ENCODE data around the gene PANX2. TPM values are rescaled to one million over a fixed set of nuclear protein-coding genes. Genes with fewer than 3 reads are reported as not detected.

The PANX2 gene
- polyA plus RNA-seq, 4 donors, result 0.76 to 2.2 (median 1.5) TPM

DNA sequence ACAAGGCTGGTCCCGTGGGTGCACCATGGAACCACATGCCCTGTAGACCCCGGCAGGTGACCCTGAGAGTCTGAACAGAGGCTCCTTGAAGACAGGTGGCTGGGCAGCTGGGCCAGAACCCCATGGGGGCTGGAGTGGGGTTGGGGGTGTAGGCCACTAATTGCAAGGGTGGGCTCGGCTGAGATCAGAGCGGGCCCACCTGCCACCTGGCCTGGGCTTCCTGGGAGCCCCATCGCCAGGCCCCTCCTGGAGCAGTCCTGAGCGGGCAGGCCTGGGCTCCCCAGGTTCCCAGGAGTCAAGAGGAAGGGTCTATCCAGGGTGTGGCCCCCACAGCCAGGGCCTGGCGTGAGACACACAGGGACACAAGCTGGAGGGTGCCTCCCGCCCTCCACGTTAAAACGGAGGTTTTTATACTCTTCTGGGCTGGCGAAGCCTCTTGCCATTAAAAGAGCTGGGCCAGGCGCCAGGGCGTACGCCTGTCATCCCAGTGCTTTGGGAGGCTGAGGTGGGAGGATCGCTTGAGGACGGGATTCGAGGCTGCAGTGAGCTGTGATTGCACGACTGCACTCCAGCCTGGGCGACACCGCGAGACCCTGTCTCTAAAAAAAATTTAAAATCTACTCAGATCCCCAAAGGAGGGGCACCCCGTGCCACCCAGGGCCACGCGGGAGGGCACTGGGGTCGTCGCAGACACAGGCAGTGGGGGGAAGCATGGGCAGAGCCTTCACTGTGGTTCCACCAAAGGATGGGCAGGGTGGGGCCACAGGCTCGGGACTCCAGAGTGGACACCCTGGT lies 10.4 kb downstream of the PANX2 start:
- DNase-seq (ENCODE audit: low read depth in 4 of 4, low spot score in 3 of 4), result no peak

DNA sequence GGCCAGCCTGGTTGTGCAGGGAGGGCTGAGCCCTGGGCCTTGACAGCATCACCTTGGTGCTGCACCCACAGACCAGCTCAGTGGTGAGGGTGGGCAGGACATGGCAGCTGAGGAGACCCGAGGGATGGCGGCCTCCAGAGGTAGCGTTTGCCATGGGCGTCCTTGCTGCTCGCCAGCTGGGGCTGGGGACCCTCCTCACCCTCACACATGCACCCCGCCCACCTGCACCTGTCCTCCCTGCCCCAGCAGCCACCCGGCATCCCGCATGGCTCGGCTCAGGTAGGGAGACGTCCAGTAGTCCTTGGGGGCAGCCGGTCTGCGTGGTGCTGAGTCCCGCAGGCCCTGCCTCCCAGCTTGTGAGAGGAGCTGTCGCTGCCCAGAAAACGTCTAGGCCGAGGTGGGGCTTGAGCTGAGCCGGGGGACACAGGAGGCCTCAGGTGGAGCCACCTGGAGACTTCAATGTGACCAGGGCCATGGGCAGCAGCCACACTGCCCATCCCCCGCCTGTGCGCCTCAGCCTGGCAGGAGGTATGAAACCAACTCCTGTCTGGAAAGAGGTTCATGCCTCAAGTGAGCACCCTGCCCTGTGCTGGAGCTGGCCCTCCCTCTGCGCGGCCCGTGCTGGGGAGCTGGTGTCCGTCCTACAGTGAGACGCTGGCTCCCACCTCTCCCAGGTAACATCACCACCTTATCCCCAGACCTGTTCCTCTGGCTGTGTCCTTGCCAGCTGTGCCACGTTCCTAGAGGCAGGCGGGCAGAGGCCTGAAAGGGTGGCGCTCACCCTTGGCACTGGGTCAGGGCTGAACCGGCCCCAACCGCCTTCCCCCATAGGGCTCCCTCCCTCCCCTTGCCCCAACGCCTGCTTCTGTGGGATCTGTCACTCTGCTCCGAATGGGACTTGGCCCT lies 11.9 kb downstream of the PANX2 start:
- no peak for DNase-seq (ENCODE audit: low read depth in 4 of 4, low spot score in 3 of 4)

DNA sequence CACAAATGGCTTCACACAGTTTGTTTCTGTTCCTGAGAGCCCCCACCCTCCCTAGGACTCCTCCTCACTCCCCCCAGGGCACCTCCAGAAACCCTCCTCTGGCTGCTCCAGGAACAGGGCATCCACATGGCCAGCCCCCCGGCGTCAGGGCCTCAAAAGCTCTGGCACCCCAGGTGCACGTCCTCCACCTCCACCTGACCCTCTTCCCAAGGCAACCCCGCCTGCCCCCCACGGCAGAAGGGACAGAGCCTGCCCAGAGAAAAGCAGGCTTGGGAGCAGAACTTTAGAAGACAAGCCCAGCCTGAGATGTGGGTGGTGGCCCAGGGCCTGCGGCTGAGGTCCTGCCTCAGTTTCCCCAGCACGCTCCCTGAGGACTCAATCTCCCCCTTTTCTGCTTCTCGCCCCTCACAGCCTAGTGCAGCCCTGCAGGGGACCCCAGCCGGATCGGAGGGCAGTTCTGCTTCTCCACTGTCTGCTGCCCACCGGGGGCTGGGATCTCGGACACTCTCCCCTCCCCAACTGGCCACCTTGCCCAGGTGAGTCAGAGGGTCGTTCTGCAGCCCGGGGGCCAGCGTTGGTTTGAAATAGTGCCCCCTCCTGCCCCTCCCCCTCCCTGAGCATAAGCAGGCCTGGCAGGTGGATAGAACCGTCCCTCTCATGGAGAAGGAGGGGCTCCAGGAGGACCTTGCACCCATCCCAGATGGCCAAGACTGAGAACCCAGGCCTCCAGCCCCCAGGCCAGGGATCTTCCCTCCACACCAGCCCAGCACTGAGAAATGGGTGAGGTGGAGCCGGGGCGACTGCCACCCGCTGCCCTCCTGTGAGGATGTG lies 12.8 kb downstream of the PANX2 start:
- no peak for DNase-seq (ENCODE audit: low read depth in 4 of 4, low spot score in 3 of 4)

DNA sequence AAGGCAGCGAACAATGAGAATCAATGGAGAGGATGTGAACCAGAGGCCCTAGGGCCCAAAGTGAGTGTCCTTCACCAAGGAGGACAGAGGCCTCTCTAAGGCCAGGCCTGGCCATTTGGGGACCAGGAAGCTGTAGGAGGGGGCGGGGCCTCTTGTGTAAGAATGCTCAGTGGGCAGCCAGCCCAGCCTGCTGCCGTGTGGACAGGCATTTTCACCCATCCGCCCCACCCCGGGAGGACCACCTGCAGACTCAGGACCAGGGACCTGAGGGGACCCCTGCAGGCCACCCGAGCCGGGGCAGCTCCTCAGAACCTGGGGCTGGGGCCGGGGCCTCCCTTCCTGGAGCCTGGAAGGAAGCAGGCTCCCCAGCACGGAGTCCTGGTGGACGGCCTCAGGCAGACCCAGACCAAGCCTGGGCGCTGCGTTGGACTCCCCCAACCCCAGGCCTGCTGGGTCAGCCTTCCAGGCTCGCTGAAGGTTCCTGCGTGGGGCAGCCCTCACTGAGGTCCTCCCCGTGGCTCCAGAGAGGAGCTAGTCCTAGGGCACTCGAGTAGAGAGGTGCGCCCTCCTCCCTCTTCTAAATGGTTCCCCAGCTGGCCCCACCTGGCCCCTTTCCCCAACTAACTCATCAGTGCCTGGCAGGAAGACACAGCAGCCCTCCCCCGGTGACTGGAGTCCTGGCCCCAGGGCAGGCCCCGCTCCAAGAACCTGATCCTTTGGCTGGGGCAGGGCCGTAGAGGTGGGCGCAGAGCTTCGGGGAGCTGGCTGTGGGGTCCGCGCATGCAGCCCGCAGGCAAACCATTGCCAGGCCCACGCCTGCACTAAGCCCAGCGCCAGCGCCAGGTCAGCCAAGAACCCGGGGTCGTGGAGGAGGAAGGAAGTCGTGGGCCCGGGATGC lies 13.7 kb downstream of the PANX2 start:
- no peak for DNase-seq (ENCODE audit: low read depth in 4 of 4, low spot score in 3 of 4)

DNA sequence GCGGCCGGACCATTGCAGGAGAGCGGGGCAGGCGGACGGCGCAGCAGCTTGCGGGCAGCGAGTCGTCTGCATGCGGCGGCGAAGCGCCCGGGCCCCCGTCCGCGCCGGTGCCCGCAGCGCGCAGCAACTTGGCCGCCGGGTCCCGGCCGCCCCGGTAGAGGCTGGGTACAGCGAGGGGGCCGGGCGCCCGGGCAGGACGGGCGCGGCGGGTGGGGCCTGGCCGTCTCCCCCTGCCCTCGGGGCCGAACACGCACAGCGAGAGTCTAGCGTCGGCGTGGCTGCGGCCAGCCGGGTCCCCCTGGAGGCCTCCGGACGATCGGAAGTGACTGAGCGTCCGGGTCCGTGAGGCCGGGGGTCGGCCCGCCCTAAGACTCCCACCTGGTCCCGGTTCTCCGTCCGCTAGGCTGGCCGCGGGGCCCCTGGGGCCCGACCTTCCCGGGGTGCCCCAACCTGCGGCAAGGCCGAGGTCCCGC lies 14.4 kb downstream of the PANX2 start:
- DNase-seq (ENCODE audit: low read depth in 4 of 4, low spot score in 3 of 4), result no peak

DNA sequence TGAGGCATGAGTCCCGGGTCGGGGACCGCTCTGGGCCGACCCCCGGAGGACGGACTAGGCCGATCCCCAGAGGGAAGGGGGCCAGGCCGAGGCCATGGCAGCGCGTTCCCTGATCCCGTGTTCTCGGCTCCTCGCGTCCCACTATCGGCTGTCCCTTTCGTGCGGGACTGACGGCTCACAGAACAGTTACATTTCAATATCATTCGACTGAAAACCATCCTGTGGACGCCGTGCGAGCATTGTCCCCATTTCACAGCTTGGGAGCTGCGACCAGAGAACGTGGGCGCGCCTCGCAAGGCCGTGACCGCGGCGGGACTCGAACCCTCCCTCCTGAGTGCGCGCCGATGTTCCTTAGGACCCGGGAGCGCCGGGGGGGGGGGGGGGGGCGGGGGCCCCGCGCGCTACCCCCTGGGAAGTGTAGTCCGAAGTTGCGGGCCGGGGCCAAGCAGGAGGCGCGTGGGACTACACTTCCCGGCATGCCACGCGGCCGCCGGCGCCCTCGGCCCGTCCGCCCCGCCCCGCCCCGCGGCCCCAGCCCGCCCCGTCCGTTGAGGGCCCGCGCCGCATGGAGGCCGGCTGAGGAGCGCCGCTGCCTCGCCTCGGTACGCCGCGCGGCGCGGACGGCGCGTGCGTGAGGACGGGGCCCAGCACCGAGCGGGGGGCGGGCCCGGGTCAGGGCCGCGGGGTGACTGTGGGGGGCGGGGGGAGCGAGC lies 15.0 kb downstream of the PANX2 start, which contains the start of gene TRABD:
Gene TRABD (plus strand): TSS at position 539 of the 713 bp plus-strand sequence. CDS start 7,148 bp downstream, outside the sequence.
- DNase-seq (ENCODE audit: low read depth in 4 of 4, low spot score in 3 of 4), result peak; percentile 58 to 79 (median 73)

DNA sequence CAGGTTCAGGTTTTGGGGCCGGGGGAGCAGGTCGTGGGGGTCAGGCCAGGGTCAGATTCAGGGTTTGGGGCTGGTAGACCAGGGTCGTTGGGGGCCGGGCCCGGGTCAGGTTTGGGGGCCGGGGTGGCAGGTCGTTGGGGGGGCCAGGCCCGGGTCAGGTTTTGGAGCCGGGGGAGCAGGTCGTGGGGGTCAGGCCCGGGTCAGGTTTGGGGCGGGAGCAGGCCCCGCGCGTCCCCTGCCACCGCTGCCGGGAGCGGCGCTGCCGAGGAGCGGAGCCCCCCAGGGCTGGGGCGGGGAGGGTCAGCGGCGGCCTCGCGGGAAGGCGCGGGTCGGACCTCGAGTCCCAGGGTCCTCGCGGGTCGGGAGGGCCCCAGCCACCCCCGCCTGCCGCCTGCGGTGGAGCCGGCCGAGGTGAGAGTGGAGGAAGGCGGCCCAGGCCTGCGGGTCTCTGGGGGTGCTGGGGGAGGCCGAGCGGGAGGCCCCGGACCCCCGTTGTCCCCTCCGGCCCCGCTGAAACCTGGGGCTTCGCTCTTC lies 15.7 kb downstream of the PANX2 start:
- DNase-seq (ENCODE audit: low read depth in 4 of 4, low spot score in 3 of 4), result no peak

DNA sequence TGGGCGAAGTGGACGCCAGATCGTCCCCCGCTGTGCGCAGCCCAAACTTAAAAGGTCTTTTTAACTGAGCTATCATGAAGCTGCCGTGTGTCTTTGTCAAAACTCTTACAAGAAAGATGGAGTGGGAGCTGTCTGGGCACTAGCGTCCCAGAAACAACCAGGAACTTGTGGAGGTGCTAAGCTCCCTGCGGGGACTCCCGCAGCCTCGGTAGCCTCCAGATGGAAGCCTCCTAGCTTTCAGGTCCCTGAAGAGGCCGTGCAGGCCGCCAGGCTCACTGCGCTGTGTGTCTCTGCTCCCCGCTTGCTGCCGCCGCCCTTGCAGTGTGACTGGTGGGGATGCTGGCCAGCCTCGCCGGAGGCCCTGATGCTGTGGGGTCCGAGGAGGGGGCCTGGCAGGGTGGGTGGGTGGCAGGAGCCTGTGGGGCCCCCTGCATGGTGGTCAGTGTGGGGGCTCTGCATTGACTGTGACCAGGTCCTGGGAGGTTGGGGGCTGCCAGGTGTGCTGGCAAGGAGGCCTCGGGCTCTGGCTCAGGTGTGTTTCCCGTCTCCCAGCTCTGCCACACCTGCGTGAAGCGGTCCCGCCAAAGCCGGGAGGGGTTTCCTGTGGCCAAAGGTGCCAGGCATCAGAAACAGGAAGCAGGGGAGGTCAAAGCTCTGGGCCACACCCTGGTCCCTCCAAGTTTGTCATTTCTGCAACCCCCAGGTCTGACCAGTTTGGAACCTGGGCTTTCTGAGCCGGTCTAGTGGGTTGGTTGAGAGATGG lies 16.4 kb downstream of the PANX2 start:
- no peak for DNase-seq (ENCODE audit: low read depth in 4 of 4, low spot score in 3 of 4)

DNA sequence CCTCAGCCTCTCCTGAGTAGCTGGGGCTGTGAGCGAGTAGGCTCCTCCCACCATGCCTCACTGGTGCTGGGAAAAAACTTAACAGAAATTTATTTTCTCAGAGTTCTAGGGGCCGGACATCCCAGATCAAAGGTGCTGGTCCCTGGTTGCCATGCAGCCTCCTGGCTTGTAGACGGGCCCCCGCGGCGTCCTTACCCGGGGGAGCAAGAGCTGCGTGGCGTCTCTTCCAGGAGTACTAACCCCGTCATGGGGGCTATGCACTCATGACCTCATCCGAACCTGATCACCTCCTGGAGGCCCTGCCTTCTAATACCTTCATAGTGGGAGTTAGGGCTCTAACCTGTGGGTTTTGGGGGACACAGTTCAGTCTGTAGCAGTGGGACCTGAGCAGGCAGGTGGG lies 17.8 kb downstream of the PANX2 start:
- no peak for DNase-seq (ENCODE audit: low read depth in 4 of 4, low spot score in 3 of 4)

DNA sequence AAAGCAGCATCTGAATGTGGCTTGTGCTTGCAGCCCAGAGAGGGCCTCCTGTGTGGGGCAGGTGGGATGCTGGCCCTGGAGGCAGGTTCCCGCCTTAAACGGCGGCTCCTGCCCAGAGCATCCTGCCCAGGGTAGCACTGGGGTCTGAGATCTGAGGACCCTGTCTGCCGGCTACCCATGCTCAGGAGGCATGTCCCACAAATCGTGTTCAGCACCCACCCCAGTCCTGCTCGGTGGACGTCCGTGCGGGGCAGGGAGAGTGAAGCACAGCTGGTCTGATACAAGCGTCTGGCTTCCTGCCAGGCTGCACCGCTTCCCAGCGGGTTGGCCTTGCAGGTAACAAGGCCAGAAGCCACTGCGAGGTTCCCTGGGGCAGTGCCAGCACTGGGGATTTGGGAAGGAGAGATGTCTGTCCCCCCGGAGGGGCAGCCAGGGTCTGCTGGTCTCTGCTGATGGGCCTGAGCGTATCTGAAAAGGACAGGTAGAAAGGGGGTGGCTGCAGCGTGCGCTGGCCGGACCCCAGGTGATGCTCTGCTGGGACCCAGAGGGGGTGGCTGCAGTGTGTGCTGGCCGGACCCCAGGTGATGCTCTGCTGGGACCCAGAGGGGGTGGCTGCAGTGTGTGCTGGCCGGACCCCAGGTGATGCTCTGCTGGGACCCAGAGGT lies 18.8 kb downstream of the PANX2 start:
- no peak for DNase-seq (ENCODE audit: low read depth in 4 of 4, low spot score in 3 of 4)

DNA sequence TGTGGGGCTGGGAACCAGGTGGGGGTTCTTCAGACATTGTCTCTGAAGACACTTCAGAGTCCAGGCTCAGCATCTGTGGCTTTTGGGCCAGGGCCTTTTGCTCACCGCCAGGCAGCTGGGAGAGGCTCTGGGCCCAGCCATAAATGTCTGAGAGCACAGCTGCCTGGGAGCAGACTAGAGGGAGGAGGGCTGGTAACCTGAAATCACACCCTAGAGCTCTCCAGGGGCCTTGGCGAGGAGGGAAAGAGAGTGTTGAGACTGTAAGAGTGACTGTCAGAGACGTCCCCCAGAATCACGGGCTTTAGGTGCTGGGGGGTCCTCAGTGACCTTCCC lies 19.3 kb downstream of the PANX2 start:
- DNase-seq (ENCODE audit: low read depth in 4 of 4, low spot score in 3 of 4), result no peak

DNA sequence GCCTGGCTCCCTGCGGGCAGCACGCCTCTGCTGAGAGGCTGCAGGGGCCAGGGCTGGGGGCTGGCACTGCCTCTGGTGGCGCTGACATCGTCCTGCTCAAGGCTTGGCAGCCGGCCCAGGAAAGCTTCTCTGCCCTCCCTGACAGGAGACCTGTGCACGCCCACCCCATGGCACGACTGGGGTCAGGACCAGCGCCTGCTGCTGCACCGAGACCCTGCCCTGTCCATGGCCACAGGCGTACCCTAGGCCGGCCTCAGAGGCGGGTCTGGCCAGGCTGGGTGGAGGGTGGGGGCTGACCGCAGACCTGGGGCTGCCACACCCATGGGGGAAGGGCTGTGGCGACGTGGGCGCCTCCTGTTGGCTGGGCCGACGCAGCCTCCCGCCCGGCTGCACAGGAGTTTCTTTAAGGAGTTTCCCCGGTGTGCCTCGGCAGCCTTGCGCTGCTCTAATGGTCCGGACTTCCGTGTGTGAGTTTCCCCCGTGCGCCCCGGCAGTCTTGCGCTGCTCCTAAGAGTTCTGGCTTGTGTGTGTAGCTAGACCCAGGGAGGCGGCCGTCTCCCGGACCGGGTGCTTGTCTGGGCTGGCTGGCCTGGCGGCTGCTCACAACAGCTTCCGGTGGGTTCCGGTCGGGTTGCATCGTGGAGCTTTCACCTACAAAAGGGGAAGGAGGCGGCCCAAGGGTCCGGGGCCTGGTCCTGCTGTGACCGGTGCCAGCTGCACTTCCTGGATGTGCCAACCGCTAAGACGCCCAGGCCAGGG lies 19.8 kb downstream of the PANX2 start:
- peak in 3 of 4 donors; percentile 37 to 55 (median 49) for DNase-seq (ENCODE audit: low read depth in 4 of 4, low spot score in 3 of 4)

DNA sequence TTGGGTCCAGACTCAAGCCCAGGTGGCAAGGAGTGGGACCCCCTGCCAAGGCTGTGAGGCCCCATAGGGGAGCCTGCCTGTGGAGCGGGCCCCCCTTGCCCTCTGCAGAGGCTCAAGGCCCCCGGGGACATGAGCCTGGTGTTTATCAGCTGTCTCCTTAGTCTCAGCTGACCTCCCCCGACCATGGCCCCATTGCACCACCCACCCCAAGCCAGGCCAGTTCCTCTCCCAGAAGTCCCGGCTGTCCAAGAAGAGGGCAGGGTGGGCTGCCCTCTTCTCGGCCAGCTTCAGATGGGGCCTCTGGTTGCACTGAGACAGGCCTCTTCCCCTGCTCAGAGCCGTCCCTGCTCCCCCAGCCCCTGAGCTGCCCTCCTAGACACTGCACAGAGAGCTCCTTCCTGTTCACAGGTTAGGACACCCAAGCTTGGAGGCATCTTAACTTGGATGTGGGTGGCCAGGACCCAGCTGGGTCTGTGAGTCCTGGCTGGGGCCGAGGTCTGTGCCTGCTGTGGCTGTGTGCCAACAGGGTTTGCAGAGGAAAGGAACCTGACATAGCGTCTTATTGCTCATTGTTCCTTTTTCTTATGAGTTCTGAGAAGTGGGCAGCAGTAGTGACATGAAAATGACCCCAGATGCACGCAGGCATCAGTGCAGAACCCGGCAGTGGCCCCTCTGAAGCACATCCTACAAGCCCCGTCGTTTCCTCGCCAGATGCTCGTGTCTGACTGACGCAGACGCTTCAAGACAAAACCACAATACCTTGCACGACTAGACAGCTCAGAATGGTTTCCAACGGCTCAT lies 20.6 kb downstream of the PANX2 start:
- DNase-seq (ENCODE audit: low read depth in 4 of 4, low spot score in 3 of 4), result no peak

DNA sequence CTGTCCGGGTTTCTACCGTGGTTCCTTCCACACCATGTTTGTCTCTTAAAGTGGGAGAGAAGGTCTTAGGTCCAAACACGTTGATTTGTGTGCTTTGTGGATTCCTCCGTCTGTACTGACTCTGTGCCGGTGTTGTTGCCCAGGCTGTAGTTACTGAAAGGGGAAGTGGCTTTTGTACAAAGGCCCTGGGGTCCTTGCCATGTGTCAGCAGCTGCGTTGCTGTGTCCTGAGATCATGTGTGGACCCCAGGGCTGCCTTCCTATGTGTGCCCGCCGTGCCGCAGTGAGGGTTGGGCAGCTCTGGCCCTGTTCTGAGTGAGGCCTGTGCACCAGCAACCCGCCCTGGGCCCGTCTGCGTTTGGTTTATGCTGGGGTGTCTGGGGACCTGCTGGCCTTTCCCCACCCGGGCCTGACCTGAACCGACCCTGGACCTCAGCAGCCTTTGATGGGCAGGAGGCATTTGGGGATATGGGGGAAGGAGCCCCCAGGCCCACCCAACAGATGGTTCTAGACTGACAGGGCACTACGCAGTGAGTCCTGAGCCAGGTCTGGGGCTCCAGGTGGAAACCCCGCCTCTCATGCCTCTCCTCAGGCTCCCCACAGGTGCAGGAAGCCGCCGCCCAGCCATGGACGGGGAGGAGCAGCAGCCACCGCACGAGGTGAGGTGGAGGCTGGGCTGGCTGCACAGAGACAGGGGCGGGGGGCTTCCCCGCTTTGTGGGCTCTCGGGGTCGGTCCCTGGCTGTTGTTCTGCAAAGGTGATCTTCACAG lies 22.1 kb downstream of the PANX2 start:
- no peak for DNase-seq (ENCODE audit: low read depth in 4 of 4, low spot score in 3 of 4)

DNA sequence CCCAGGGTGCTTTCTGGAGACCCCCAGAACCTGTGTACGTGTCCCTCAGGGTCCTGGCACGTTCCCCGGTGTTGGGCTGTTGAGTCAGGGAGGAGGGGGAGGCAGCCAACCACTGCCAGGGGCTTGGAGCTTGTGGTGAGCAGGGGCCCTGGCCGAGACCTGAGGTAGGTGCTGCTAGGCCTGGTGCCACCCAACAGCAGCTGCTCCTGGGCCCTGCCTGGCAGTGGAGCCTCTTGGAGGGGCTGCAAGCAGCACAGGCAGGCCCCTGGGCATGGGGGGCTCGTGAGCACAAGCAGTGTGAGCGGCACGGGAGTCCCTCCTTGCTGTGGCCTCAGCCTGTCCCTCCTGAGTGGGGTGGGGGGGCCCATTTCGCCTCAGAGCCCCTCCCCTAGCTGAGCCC lies 23.1 kb downstream of the PANX2 start:
- no peak for DNase-seq (ENCODE audit: low read depth in 4 of 4, low spot score in 3 of 4)
